NCI-H345 (cell line): Measurements from ENCODE around the gene TNNI3.
"Not testable (repeated sequence)": the region's sequence is repeated elsewhere in the genome, so short reads cannot be mapped to it uniquely, and the experiment has no call there.

Experiments used
- DNase-seq: peaks from one replicate; lab custom pipeline; 2025; lab: John Stamatoyannopoulos, UW

The TNNI3 gene

DNA sequence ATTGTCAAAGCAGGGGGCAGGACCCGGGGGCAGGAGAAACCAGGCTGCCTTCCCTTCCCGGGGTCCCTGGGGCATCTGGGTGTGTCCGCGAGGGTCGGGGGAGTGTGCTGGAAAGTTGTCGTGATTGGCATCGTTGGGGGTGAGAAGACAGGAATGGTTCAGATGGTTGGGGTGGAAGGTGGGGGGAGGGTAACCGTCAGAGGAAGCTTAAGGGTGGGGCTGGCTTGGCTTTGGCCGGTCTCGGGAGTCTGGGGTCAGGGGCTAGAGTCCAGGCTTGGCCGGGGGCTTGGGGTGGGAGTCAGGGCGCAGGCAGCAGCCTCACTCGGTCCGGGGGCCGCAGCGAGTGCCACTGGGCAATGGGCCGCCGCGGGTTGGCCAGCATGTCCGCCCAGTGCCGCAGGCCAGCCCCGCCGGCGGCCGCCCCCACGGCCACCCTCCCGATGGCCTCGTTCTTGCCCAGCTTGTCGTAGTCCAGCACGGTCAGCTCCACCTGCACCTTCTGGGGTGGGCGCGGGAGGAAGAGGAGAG lies 15.7 kb upstream of the TNNI3 start:
- DNase-seq, result no peak

DNA sequence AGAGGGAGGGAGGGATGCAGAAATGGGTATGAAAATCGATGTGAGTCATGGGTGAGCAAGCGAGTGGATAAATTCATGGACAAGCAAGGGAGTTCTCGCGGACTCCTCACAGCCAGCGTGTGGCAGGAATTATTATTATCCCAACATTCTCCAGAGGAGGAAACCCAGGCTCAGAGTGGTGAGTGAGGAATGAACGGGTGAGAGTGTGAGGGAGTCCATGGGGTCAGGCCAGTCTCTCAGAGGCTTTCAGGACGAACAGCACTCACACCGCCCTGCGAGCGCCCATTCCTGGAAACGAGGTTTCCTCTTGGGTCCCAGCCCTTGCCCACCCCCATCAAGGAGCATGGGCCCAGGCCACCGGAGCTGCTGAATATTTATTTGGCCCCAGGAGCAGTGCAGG lies 15.2 kb upstream of the TNNI3 start:
- no peak for DNase-seq

DNA sequence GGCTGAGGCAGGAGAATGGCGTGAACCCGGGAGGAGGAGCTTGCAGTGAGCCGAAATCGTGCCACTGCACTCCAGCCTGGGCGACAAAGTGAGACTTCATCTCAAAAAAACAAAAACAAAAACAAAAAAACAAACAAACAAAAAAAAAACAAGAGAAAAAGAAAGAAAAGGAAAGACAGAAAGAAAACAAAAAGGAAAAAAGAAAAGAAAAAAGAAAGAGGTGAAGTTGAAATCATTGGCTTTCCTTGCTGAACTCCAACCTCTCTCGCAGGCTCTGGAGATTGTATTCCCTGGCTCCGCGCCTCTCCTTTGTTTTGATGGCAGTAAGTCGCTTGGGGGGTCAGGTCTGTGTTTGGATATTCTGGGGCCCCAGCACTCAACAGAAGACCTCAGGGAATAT lies 14.8 kb upstream of the TNNI3 start:
- not testable (repeated sequence) for DNase-seq

DNA sequence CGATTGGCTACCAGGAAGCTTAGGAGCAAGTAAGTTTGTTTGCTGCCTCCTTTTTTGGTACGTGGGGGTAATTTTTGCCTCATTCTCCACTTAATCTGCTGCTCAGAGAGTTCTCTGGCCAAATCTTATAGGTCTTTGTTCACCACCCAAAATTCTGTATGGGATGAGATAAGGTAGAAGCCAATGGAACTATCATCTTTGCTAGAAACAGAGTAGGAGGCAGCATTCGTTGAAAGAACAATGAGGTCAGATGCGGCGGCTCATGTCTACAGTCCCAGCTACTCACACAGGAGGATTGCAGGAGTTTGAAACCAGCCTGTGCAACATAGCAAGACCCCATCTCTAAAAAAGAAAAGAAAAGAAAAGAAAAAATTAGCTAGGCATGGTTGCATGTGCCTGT lies 13.9 kb upstream of the TNNI3 start:
- DNase-seq, result no peak

DNA sequence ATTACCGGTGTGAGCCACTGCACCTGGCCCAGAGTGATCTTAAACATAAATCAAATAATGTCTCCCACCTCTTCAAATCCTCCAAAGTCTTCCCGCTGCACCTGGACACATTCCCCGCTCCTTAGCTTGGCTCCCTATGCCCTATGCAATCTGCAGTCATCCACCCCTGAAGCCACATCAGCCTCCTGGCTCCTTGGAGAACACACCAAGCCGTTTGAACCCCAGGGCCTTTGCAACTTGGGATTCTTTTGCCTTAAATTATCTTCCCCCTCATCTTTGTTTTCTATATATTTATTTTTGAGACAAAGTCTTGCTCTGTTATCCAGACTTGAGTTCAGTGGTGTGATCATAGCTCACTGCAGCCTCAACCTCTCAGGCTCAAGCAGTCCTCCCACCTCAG lies 11.6 kb upstream of the TNNI3 start:
- no peak for DNase-seq

DNA sequence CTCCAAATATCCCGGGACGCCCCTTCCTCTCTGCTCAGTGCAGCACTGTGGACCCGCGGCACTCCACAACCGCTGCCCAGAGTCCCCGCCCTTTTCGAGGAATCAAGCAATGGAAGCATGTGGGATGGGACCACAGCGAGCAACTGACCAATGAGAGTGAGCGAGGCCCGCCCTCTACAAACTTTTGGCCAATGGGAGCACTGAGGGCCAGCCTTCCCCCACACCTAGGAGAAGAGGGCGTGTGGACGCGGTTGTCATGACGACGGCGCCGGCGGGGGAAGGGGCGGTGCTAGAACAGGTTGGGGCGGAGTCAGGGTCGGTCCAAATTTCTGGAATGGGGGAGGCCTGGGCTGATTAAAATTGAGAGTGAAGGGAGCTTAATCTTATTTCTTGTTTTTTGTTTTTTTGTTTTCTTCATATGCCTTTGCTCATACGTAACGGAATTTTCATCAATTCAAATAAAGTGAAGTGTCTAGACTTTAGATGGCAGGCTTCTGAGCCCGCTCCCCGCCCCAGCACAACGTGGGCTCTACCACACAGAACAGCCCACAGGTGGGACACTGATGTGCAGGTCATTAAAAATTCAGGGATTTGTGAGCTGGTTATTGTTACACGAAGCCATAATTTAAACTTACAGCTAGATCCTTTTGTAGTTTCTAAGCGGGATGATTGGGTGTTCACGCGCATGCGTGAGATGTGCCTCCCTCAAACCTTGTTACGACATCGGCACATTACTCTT lies 9.2 kb upstream of the TNNI3 start, which contains the start of gene DNAAF3:
TSS of gene DNAAF3 (minus strand) at position 84 of the 739 bp plus-strand sequence. CDS start 200 bp downstream, outside the sequence.
- DNase-seq, result peak; percentile 95

DNA sequence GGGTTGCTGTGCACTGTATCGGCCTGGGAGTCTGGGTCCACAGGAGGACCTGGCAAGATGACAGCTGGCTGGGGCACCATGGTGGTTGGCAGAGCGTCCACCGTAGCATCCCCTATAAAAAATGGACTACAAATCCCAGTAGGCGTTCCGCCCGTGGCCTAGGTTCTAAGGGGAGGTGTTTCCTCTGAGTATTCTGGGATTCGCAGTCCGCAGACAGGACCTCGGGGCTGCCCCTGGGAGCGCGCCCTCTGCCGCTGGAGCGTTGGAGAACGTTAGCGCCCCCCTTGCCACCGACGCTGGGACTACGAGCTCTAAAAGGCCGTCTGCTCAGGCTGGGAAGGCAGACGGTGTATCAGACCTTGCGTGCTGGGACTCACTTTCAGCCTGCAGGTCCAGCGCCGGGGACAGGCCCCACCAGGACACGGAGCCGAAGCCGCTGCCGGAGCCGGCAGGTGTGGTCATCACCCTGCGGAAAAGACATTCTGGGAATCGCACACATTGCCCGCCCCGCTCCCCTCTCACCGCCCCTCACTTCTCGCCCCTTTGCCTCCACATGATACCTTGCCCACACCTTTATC lies 8.5 kb upstream of the TNNI3 start:
- peak; percentile 75 for DNase-seq

DNA sequence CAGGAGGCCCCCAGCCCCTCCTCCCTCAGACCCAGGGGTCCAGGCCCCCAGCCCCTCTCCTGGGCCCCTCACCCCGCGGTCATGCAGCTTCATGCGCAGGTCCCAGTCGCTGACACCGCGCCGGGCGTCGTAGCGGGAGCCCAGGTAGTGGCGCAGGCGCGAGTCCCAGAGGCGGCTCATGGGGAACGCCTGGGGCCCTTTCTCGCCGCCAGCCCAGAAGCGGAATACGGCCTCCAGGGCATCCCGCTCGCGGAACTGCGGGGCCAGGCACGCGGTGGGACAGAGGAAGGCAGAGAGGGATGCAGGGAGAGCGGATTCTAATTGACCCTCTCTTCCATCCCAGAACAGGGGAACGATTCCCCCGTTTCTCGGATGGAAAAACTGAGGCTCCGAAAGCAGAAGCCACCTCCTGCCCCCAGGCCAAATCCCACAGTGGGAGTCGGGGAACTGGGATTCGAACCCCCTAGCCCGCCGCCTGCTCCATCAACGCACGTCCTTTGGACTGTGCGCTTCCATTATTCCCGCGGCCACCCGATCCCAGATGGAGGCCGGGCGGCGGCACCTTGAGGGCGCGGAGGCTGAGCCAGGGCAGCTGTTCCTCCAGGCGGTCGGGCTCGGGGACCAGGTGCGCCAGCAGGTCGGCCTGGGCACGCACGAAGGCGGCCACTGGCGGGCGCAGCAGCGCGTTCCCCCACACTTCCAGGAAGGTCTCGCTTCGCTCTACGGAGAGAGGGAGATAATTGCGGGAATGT lies 4.2 kb upstream of the TNNI3 start:
- no peak for DNase-seq

DNA sequence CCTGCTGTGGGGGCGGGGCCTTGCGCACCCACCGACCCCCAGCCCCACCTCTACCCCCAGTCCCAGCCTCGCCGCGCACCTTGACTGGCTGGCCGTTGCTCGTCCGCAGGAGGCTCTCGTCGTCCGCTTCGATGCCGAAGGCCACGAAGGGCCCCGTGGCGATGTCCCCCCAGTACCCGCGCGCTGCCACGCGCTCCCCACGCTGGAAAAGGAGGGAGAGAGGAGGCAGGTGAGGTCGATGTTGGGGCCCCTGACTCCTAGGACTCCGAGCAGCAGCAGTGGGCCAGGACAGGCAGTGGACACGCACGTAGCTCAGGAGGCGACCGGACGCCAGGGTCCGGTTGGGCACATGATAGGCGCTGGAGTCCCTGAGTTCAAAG lies 3.4 kb upstream of the TNNI3 start:
- no peak for DNase-seq

DNA sequence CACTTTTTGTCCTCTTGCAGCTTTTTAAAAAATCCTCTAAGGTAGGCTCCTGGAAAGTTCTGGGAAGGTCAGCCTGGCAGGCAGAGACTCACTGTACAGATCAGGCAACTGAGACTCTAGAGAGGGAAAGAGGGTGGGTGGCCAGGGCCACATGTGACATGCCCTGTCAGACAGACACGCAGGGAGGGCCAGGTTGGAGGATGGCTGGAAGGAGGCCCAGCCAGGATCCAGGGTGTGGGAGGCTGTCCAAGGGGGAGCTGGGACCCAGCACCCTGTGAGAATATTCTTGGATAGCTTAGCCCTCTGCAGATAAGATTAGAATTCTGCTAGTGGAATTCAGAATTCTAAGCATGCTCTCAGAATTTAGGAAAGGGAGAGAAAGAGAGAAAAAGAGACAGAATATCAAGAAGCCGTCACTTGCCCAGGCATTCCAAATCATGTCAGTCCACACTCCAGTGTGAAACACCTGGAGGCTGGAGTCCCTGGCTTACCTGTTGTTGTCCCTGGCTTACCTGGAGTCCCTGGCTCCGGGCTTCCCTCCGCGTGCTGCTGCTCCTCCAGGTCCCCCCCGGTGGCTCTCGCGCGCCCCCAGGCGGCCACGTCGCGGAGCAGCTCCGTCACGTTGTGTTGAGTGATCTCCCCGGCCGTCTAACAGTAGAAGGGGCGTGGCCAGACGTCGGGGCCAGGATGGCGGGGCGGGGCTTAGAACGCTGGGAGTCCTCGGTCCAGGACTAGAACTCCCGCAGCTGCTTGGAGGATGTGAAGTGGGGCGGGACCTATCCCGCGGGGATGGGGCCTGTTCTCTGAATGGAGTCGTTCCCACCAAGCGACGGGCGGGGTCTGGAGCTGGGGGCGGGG lies 2.8 kb upstream of the TNNI3 start:
- peak; percentile 89 for DNase-seq

DNA sequence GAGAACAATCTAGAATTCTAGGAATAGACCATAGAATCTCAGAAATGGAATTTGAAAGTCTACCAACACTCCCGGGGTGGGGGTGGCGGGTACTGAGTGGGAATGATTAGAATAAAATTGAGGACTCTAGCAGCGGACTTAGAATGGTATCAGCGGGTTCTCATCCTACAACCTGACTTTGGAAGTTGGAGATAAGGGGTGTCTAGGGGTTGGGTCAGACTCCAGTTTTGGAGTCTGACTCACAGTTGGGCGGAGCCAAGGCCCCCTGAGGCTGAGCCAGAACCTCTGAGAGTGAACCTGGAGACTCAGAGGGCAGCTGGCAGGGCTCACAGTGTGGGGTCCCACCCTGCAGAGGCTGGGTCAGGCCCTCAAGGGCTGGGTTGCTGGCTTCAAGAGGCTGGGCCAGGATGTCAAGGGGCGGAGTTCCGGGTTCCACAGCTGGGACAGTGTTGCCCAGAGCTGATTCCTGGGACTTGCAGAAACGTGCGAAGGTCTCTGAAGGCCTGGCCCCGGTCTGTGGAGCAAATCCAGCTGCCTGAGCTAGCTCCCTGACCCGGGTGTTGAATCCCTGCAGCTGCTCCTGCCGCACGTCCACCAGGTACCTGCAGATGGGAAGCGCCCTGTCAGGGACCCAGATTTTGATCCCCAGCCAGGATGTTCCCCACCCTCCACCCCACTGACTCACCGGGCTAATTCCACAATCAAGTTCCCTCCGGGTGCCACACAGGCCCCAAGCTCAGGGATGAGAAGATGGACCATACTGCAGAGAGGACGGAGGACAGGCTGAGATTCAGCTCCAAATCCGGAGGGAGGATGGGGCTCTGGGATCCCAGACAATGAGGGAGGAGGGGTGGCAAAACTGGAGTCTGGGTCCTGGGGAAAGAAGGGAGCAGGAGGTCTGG lies 1.6 kb upstream of the TNNI3 start:
- no peak for DNase-seq

DNA sequence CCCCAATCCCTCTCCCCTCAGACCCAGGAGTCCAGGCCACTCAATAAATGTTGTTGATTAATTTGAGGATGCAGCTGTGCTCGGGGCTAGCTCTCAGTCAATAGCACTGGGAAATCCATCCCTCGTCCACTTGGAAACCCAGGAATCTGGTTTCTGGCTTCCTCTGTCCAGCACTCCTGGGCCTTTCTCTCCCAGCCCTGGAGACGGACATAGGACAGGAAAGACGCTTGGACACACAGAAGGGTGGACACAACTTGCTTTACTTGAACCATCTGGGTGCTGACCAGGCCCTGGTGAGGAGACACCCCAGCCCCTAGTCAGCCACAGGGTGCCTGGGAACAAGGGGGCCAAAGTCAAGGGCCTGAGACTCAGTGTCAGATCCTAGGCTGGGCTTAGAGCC lies 891 bp upstream of the TNNI3 start:
- DNase-seq, result no peak

DNA sequence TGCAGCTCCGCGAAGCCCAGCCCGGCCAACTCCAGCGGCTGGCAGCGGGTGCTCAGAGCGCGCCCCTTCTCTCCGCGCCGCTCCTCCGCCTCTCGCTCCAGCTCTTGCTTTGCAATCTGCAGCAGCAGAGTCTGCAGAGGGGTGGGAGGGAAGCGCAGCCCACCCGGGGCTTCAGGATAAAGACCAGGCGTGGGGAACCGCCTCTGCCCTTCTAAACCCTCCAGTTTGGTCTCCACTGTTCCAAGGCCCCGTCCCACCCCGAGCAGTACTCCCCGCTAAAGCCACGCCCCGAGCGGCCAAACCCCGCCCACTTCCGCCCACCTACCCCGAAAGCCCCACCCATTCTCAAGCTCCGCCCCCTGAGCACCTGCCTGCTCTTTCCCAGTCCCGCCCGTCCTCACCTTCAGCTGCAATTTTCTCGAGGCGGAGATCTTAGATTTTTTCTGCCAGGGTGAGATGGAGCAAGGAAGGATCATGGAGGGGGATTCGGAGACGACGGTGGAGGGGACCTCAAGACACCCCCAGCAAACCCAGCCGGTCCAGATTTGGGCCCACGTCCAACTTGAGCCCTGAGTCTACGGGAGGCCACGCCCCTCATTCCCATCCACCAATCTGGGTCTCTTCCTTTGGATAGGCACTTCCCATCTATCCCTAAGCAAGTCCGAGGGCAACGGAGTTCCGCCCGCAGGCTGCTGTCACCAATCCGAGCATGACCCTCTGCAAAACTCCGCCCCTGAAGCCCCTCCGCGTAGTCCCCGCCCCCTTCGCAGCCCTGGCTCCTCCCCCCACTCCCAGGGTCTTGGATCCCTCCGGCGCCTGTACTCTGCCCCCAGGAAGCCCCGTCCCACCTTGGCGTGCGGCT lies 1.1 kb downstream of the TNNI3 start:
- DNase-seq, result peak; percentile 85

DNA sequence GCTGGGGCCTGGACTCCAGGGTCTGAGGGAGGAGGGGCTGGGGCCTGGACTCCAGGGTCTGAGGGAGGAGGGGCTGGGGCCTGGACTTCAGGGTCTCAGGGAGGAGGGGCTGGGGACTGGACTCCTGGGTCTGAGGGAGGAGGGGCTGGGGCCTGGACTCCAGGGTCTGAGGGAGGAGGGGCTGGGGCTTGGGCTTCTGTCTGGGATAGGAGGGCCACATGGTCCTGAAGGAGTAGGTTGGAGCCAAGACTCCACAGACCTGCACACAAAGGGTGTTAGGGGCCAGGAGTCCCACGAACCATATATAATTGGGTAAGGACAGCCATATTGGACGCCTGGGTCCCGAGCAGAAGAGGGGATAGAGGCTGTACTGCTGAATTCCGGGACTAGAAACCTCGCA lies 1.7 kb downstream of the TNNI3 start:
- DNase-seq, result not testable (repeated sequence)

DNA sequence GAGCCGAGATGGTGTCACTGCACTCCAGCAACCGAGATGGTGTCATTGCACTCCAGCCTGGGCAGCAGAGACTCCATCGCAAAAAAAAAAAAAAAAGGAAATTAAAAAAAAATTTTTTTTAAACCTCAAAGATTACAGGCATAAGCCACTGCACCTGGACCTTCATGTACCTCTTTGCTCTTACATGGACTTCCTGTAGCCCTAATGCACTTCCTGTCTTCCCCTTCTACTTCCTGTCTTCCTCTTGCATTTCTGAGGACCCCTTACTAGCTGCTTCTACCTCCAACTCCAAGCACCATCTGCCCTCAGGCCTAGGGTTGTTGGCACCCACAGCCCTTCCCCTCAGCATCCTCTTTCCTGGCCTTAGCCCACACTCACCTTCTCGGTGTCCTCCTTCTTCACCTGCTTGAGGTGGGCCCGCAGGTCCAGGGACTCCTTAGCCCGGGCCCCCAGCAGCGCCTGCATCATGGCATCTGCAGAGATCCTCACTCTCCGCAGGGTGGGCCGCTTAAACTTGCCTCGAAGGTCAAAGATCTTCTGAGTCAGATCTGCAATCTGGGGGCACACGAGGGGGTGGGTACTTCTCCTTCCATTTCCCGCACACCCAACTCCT lies 3.8 kb downstream of the TNNI3 start:
- DNase-seq, result no peak

DNA sequence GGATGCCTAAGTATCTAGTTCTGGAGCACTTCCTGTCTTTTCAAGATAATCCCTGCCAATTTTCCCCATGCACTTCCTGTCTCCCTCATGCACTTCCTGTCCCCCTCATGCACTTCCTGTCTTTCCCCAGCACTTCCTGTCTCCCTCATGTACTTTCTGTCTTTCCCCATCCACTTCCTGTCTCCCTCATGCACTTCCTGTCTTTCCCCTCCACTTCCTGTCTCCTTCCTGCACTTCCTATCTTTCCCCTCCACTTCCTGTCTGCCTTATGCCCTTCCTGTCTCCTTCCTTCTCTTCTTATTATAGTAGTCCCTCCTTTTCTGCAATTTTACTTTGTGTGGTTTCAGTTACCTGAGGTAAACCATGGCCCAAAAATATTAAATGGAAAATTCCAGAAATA lies 5.5 kb downstream of the TNNI3 start:
- no peak for DNase-seq

DNA sequence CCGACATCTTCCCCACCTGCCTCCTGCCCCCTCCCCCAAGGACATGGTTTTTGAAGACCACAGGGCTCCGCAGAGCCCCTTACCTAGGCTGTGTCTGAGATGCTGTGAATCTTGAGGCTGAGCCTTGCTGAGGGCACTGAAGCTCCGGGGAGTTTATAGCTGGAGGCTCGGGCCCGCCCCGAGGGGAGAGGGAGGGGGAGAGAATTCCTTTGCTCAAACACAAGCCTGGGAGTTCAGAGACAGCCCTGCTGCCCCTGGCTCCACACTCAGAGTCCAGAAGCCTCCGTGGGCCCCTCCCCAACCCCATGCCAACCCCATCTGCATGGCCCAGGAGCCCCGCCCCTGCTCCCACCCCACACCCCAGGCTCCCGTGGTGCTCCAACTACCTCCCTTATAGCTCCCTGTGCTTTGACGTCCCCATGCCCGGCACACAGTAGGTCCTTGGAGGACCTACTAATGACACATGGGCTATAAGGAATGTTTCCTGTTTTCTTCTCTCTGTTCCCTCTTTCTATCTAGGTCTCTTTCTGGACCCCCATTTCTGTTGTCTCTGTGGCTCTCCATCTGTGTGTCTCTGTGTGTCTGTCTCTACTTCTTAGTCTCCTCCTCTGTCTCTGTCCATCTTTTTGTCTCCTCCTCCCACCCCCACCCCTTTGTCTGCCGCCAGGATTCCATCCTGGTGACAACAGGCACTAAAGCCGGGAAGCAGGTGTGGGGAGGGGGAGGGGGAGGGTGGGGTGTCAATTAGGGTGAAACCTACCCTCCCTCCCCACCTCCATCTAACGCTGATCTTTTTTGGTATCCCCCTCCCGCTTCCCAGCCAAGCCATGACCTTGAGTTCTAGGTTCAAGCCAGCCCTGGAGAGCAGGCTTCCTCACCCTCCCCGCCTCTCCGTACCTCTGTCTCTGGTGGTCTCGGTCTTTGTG lies 8.2 kb downstream of the TNNI3 start, which contains the start of gene TNNT1:
TSS of gene TNNT1 (minus strand) at position 129 of the 926 bp plus-strand sequence. CDS start 2,049 bp downstream, outside the sequence.
- no peak for DNase-seq

DNA sequence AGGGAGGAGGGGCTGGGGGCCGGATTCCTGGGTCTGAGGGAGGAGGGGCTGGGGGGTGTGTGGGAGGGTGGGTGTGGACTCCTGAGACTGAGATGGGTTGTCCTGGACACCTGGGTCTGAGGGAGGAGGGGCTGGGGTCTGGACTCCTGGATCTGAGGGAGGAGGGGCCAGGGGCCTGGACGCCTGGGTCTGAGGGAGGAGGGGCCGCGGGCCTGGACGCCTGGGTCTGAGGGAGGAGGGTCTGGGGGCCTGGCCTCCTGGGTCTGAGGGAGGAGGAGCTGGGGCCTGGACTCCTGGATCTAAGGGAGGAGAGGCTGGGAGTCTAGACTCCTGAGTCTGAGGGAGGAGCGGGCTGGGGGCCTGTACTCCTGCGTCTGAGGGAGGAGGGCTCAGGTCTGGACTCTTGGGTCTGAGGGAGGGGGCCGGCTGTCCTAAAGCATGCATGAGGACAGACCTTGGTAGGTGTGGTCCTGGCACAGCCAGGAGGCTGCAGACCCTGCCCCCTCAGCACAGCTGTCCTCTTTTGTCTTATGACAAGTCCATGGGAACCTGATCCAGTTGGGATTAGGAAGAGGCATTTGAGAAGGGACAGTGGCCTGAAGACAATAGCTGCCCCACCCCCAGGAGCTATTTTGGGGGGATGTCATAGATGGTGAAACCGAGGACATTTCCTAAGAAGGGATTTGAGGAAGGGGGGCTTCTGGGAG lies 9.8 kb downstream of the TNNI3 start:
- DNase-seq, result no peak
